CD4-positive, alpha-beta T cell treated with Interleukin-21 for 1 hour (primary cell): ENCODE measurements around the gene MUC2.

ENCODE experiments used
- DNase-seq: peaks from one replicate; pipeline ENCODE4 v3.0.0-alpha.2; 2020

Gene MUC2

DNA sequence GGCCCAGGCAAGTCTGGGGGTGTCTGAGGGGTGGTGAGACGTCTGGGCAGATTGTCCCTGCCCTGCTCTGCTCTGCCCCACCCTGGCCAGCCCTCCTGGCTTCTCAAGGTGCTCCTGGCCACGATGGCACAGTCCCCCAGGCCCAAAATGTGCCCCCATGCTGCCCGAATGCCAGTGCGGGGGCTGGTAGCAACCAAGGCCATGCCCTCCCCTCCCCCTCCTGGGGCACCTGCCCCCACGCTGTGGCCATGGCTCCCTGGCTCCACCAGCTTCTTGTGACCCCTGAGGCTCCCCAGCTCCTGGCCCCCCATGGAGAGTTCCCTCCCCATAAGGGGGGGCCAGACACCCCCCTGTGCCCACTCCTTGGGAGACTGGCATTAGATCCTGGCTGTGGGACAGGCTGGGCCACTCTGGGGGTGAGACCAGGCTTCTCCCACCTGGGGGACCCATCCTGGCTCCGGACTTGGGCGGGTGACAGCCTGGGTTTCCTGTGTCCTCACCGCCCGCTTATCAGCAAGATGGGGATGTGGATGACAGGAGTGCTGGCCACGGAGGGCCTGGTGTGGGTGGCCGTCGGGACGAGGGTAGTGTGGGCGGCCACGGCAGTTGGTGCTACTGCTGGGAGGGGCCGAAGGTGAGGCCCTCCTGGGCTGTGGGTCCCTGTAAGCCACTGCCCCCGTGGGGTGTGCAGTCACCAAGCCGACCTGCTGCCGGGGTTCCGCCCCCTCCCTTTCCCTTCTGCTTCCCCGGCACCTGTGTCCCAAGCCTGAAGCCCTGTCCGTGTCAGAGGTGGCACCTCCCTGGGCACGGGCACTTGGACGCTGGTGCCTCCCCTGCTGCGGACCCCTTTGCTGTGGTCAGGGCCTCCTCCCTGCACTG, 22.3 kb upstream of the MUC2 start:
- DNase-seq, result no peak

DNA sequence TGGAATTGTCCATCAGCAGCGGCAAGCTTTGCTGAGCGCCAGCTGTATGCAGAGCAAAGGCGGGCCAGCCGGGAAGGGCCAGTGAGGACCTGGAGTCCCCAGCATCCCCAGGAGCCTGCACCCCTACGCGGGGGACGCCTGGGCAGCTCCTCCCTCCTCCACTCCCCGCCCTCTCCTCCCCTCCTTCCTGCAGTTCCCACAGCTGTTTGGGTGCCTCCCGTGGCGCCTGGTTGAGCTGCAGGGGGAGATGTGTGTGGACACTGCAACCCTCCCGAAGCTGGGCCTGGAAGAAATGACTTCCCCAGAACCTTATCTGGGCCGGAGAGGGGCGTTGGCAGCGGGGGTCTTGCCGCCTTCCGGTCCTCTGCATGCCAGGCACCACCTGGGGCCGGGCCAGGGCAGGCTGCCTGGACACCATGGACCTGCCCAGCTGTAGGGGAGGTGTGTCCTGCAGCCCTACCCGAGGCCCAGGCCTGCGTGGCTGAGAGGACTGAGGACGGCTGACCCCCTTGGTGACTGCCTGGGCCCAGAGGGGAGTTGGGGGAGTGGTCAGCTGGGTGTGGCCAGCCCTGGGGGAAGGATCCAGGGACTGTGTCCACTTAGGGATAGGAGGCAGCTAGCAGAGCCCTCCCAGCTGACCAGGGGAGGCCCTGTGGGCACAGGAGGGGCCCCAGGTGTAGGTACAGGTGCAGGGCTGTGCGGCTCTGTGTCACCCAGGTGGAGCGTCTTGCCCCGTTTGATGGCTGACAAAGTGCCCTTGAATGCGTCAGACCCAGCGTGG, 21.4 kb upstream of the MUC2 start:
- DNase-seq, result no peak

DNA sequence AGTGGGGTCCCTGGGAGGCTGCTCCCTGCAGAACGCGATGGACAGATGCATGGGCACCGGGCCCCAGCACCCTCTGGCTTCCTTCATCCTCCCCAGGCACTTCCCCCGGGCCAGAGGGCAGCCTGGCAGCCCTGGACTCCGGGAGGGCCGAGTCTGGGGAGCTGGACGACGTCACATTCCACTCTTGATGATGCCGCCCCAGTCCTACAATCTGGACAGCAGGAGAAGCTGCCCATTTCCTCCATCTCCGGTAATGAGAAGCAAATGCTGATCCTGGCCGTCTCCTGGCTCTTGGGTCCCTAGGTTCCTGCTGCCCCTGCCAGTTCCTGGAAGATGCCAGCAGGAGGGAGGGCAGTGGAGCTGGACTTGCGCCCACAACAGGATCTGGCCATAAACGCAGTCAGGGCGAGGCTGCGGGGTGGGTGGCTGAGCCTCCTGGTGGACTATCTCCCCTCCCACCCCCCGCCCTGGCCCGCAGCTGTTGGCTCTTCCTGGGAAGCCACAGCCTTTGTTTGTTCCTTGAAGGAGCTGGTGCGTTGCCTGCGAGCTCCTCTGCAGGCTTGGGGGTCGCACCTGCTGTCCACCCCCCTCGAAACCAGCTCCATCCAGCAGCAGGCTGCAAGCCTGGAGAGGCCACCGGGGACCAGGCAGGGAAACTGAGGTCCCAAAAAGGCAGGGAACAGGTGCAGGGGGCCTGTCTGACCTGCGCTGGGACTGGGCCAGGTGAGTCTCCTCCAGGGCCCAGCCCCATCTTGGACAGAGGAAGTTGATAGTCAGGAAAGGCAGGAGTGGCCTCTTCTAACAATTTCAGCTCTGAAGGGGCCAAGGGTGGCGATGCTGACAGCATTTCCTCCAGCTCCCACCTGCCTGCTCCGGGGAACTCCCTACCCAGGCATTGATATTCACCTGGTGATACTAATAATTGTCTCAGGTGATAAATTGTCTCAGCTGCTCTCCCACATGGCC, 20.2 kb upstream of the MUC2 start:
- no peak for DNase-seq

DNA sequence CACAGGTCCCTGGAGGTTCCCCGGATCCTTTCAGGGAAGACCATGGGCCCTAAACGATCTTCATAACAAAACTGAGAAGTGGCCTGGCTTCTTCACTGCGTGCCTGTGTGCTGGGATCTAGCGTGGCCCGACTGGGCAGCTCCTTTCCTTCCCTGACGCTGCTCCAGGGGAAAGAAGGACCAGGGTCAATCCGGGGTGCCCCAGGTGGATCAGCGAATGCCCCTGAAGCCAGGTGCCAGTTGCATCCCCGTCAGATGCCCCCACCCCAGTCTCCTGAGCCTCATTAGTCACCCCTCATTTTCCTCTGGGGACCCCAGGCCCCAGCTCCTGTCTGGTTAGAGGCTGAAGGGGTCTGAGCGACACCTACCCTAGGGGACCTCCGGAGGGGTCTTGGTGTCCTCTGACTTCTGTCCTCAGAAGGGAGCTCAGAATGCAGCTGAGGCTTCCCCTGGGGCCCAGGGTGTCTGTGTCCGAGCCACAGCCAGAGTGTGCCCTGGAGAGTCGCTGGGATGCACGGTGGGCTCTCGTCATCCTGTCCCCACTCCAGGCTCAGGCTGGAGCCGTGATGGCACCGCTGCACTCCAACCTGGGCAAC, 19.5 kb upstream of the MUC2 start:
- no peak for DNase-seq

DNA sequence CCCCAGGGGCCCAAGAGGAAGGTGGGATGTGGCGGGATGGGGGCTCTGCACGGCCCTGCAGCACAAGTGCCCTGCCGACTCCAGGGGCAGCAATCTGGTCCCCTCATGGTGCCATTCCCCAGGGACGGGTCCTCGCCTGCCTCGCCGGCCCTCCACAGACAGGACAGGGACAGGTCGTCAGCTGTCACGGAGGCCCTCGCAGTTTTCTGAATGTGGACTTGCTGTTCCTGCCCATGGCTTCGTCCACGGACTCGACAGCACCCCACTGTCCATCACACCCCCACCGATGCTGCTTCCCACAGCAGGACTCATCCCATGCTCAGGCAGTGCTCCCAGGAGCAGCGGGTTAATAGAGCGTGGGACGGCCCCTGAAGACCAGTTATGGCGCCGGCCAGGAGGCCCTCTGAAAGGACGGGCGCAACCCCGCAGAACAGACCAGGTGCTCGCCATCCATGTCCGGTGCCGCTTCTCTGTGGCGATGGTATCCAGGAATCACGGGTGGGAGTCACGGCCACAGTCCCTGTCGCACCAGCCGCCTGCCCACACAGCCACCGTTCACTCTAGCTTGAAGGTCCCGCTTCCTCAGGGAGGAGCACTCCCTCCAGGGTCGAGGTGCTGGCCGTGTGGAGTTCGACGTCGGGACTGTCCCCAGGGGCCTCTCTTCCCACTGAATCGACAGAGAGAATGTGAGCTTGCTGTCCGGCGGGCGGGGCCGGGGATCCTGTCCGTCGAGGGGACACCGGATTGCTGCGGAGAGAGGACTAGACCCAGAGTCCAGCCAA, 18.5 kb upstream of the MUC2 start:
- DNase-seq, result no peak

DNA sequence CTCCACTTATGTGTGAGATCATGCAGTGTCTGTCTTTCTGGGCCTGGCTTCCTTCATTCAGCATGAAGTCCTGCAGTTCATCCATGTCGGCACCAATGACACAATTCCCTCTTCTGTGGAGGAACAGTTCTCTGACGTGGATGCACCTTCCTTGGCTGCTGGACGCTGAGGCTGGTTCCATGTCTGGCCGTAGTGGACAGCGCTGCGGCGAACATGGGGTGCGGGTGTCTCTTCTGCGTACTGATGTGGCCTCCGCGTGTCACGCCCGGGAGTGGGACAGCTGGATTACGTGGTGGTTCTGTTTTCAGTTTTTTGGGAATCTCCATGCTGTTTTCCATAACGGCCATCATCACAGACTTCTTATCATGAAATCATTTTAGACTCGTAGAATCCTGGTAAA, 16.9 kb upstream of the MUC2 start:
- DNase-seq, result no peak

DNA sequence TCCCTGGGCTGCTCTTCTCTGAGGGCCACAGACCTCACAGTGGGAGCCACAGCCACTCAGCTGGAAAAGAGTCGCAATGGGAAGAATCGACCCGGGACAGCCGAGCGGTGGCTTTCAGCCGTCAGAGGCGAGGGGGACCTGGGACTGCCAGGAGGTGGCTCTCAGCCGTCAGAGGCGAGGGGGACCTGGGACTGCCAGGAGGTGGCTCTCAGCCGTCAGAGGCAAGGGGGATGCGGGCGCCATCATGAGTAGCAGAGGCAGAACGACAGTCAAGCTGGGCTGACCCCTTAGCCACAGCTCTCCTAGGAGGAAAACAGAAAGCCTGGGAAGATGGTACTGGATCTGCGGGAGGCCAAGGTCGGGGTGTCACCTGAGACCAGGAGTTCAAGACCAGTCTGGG, 14.9 kb upstream of the MUC2 start:
- no peak for DNase-seq

DNA sequence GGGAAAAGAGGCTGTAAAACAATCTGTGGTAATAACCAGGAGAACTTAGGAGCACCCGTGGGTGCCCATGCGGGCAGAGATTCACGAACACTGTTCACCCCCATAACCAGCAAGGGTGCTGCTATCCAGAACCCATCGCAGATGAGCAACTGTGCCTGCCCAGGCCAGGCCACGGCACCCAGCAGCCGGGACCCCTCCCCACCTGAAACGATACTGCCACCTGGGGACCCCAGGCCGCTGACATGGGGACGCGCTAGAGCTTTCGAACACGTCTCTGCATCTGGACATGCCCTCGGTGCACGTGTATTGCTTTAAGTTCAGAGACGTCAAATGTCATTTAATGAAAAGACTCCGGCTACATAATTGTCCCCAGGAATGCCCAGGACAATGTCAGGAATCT, 14.3 kb upstream of the MUC2 start:
- no peak for DNase-seq

DNA sequence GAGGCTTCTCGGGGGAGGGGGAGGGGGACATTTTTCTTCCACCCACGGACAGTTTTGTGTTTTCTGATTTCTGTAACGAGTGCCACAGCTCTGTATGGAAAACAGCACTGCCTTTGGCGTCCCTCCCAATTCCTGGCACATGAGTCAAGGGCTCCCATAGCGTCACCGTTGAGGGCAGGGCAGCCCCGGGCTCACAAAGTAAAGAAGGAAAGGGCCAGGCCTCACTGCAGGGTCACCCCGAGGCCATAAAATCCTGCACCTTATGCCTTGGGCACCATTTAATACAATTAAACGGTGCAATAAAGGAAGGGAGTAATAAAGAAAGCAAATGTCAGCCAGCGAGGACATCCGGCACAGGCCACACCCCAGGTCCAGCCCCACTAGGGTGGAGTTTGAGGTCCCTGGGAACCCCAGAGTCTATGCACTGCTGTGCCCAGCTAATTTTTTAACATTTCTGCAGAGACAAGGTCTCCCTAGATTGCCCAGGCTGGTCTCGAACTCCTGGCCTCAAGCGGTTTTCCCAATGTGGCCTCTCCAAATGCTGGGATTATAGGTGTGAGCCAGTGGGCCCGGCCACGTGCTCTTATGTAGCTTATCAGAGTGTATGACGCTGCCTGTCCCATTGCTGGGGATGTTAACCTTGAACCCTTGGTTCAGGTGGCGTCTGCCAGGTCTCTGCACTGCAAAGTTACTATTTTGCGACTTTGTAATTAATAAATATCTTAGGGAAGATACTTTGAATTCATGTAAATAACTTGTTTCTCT, 13.6 kb upstream of the MUC2 start:
- DNase-seq, result no peak

DNA sequence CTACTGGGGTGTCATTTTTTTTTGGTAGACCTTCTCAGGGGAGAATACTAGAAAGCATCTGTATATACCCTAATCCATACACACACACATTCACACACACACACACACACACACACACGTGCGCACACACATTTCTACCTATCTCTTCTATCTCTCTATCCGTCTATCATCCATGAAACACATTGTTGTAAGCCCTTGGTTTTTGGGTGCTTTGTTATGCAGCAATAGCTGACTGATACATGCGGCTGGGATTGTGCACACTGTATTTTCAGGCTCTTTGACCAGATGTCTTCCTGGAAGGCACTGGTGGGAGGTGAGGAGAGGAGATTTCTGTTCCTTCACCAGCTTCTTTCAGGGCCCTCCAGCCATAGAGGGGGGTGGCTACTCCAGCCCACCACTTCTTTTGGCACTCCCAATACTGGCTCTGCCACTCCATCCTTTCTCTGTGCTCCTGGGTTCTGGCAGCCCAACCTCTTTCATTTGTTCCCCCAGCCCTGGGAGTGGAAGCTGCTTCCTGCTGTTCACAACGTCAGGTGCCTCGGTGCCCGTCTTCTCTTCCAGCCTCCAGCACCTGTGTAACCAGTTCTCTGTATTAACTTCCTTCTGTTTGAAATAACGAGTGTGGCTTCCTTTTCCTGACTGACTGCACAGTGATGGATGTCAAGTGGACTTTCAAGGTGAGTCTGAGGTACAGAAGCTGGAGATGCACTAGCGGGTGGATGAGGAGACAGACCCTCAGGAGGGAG, 12.4 kb upstream of the MUC2 start:
- DNase-seq, result no peak

DNA sequence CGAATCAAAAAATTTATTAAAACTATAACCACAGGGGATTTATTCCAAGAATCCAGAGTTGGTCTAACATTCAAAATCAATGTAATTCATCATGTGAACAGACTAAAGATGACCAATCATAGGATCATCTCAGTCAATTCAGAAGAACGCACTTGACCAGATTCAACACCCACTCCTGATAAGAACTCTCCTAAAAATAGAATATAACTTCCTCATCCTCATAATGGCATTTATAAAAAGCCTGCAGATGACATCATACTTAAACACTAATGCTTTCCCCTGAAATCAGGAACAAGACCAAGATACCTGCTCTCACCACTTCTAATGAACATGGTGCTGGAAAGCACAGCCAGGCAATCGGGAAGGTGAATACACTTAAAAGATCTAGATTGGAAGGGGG, 10.5 kb upstream of the MUC2 start:
- DNase-seq, result no peak

DNA sequence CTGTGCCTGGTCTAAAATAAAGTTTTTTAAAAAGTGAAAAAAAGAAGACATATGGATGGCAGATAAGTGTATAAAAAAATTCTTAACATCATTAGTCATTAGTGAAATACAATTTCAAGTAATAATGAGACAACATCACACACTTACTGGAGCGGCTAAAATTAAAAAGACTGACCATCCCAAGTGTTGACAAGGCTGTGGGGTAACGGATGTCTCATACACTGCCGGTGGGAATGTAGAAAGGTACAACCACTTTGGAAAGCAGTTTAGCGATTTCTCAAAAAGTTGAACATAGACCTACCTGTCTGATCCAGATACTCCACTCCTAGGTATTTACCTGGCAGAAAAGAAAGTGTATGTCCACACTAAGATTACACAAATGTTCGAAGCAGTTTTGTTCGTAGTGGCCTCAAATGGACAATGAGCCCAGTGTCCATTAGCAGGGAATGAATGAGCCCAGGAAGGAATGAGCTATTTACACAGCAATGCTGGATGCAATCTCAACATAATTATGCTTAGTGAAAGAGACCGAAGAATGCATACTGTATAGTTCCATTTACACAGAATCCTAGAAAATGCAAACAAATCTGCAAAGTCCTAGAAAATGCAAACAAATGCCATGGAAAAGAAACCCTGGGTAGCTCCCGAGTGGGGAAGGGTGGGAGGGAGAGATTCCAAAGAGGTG, 6.7 kb upstream of the MUC2 start:
- no peak for DNase-seq

DNA sequence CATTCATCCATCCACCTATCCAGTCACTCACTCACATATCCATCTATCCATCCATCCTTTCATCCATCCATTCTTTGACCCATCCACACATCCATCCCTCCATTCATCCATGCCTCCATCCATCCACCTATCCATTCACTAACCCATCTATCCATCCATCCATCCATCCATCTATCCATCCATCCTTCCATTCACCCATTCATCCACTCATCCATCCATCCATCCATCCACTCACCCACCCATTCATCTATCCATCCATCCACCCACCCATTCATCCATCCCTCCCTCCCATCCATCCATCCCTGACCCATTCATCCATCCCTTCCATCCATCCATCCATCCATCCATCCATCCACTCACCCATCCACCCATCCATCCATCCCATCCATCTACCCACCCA, 4.9 kb upstream of the MUC2 start:
- DNase-seq, result no peak

DNA sequence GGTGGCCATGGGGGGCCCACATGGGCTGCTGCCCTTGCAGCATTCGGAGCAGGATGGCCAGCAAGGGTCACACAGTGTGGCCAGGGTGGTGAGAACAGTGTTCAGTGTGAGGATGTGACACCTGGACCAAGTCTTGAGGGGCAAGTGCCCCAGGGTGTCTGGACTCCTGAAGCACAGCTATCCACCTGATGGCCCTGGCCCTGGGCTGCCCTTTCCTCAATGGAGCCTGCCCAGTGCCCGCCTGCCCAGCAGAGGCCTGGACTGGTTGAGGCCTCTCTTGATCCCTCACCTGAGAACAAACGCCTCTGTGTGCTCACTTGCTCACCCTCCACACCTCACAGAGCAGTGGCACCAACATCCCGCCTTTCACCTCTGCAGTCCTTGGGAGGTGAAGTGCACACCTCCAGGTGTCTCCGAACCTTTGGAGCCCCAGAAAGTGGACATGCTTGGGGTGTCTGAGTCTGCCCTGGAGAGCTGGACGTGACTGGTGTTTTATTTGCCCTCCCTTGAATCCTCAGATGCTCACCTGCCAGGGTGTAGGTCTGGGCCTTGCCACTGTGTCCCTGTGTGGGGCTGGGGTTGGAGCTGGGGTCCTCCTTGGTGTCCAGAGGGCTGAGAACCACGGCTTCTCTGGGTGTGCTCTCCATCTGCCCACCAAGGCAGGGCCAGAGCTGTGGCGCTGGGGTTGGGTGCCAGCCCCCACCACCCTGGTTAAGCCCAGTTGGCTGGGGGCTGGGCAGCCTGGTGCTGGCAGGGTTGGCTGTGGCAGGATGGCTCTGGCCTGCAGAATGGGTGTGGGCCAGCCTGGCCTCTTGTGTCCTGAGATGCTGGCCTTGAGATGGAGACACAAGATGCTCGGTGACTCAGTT, 3.8 kb upstream of the MUC2 start:
- DNase-seq, result no peak

DNA sequence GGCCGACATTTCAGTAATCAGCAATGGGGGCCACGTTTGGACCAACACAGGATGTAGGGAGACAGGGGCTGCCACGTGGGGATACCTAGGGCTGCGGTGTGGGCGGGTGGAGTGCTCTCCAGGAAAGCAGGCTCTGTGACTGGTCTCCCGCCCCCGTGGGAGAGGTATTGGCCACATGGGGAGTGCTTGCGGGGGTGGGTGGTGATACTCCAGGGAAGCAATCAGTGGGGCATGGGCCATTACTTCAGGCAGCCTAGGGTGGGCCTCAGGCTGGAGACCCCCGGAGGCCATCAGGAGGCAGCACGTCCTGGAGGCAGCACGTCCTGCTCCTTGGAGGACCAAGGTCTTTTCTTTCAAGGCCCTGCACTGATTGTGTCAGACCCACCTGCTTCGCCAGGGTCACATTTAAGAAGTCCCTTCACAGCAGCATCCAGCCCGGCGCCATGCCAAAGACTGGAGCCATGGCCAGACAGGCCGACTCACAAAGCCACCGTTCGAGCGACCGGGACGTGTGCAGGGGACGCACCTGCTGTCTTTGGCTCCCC, 3.0 kb upstream of the MUC2 start:
- no peak for DNase-seq

DNA sequence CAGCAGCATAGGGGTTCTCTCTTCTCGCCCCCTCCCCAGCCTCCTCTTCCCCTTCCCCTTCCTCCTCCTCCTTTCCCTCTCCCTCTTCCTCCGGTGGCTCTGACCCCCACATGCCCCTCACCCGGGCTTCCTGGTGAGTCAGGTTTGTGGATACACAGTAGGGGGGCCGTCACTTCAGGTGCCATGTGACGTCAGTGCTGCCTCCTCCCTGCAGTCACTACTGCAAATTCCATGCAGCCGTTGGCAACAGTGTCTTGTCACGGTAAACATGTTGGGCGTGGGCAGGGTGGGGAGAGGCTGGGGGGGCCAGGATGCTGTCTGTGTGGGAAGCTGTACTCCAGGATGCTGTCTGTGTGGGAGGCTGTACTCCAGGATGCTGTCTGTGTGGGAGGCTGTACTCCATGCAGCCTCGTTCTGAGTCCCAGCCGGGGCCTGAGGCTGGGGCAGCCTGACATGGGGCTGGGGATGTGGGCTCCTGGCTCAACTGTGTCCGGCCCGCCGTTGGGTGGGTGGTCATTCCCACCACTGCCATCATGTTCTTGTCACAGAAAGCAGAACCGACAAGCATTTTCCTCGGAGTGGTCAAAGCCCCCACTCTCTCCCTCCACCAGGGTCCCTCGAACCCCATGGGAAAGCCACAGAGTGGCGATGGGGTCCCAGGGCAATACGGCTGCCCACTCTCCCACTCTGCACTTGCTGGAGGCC, 2.4 kb upstream of the MUC2 start:
- no peak for DNase-seq

DNA sequence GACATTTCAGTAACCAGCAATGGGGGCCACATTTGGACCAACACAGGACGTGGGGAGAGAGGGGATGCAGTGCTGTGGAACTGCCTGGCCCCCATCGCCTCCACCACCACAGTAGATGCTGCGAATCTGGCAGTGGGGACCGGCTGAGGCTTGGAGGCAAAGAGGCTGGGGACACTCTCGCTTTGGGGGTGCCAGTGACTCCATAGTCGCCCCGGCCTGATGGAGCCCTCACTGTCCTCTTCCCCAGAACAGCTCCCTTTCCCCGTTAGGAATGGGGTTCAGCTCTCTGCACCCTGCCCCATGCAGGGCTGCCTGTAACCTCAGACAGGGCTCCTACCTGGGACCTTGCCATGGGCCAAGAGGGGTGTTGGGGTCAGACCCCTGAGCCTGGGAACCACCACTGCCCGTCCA, 1.8 kb upstream of the MUC2 start:
- no peak for DNase-seq

DNA sequence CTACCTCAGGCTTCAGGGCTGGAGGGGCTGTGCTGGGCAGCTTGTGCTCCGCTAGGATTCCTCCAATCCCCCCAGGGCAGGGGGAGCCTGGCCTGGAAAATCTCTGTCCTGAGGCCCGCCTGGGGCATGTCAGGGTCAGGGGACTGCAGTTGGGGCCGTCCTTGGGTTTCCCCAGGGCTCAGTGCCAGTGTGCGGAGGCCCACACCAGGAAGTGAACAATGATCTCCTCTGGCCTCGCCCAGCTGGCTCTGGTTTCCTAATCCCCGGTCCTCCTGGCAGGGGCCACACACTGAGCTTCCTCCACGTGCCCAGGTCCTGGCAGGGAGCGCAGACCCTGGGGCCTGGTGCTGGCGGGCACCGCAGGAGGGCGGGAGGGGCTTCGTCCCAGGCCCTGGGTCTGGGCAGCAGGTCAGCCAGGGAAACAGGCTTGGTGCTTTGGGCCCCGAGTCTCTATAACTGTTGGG, 1.4 kb upstream of the MUC2 start:
- DNase-seq, result no peak
